Measurements from ENCODE around the gene MBNL1. TPM values are rescaled to one million over a fixed set of nuclear protein-coding genes. Genes with fewer than 3 reads are reported as not detected.

MBNL1 gene
- total RNA-seq, 1 donor from 2014 or later = 178 TPM

- intact Hi-C loops (cut with DNase I) = no loop called here
- no peak for DNase-seq (ENCODE audit: low spot score)
These were observed 22.5 kb downstream of the MBNL1 start for GRCh38 chr3:152291238-152291637.

- DNase-seq (ENCODE audit: low spot score) = no peak
- intact Hi-C loops (cut with DNase I) = no loop called here
These were observed 22.9 kb downstream of the MBNL1 start for GRCh38 chr3:152291649-152292066.

DNA sequence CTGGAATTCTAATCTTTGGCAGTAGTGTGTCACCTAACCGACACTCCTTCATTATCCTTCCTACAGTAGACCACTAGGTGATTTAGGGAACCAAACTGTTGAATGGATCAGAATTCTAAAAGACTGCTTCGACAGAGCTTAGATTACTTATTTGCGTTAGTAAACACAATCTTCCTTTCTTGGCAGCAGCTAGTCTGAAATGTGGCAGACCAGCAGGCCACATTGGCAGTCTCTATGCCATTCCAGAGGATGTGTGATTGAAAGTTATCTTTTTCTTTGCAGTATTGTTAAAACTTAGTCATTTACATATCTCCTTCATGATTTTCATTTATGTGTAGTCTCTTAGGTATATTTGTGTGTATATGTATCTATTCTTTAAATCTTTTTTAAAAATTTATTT lies 23.6 kb downstream of the MBNL1 start:
- DNase-seq (ENCODE audit: low spot score) = no peak
- intact Hi-C loops (cut with DNase I) = no loop called here

DNA sequence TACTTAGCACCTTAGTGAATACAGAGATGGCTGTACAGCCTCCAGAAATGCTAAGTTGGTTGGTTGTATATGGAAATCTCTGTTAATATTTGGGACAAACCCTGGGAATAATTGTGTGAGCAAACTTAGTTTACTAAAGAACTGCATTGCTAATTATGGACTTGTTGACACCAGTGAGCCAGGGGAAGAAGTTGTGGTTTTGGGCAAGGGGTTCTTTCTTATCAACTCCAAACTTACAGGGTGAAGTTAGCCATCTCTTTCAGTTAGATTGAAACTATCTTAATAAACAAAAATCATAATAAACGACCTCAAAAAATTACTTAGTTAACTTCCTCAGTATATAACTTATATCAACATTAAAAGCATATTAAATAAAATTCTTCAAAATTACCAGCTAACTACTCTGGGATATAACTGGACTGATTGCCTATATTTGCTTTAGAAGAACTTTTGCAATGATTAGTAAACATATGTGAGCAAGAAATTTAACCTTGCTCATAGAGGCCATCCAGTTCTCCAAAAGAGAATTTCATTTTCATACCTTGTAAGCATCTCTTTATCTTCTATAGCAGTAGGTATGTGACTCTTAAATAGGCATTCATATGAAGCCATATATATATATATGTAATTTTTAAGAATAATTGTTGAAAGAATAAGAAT lies 24.7 kb downstream of the MBNL1 start:
- DNase-seq (ENCODE audit: low spot score) = no peak
- intact Hi-C loops (cut with DNase I) = no loop called here

- no peak for DNase-seq (ENCODE audit: low spot score)
- intact Hi-C loops (cut with DNase I) = no loop called here
These were observed 26.6 kb downstream of the MBNL1 start for GRCh38 chr3:152295344-152295743.

GRCh38 chr3:152295806-152296205 lies 27.1 kb downstream of the MBNL1 start:
- intact Hi-C loops (cut with DNase I) = no loop called here
- no peak for DNase-seq (ENCODE audit: low spot score)

- intact Hi-C loops (cut with DNase I) = no loop called here
- no peak for DNase-seq (ENCODE audit: low spot score)
These were observed 27.7 kb downstream of the MBNL1 start for GRCh38 chr3:152296382-152296781.

DNA sequence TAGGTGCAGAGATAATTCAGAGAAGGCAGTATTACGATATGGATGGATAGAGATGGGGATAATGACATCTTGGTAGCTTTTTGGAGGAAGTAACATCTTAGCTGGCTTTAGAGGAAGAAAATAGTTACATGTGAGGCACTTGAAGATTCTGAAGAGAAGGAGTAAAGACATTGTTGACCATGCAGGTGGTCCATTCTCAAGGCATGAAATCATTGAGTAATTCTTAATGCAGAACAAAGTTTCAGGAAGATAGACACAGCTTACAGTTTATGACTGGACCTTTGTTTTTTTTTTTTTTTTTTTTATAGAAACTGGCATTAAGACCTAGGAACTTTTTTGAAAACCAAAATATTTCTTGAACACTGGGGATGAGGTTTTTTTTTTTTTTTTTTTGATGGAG lies 28.2 kb downstream of the MBNL1 start:
- intact Hi-C loops (cut with DNase I) = no loop called here
- no peak for DNase-seq (ENCODE audit: low spot score)

DNA sequence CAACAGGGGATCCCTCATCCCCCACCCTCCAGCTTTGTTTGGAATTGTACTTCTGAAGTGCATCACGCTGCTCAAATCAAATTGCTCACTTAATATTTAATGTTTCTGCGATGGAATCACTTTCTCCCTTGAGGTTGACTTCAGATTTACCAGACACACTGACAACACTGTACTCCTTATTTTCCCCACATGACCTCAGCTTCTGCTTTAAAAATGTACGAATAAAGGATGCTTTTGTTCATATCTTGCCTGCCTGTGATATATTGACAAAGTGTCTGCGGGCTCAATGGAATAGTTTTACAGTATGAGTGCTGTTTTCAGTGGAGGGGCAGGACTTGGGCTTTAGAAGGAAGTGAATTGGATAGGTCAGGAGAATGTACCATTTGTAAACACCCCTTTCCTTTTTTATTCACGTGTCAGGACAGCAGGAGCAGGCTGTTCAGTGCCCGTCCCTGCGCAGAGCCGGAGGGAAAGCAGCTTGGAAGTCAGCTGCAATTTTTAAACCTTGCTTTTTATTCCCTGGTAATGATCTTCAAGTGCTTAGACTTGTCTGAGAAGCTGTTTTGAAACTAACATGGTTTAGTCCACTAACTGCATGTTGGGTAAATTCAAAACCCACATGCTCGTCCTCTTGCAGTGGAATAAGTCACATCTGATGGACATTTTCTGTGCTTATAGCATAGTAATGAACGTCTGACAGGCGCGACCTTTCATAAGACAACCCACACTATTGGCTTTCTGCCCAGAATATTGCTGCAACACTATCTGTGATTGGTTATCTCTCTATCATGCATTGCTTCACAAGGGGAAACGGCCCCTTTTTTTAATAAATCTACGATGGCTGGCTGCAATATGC lies 29.9 kb downstream of the MBNL1 start:
- no peak for DNase-seq (ENCODE audit: low spot score)
- intact Hi-C loops (cut with DNase I) = loop anchor here (2.0 kb wide), 1 partner anchor 28 kb away; no protein-coding TSS in a partner anchor

GRCh38 chr3:152299249-152299976 lies 30.7 kb downstream of the MBNL1 start:
- no peak for DNase-seq (ENCODE audit: low spot score)
- intact Hi-C loops (cut with DNase I) = loop anchor here (2.0 kb wide), 1 partner anchor 29 kb away; no protein-coding TSS in a partner anchor

GRCh38 chr3:152300029-152300731 lies 31.5 kb downstream of the MBNL1 start:
- no peak for DNase-seq (ENCODE audit: low spot score)
- intact Hi-C loops (cut with DNase I) = loop anchor here (10.0 kb wide), 1 partner anchor 145 kb away; no protein-coding TSS in a partner anchor

DNA sequence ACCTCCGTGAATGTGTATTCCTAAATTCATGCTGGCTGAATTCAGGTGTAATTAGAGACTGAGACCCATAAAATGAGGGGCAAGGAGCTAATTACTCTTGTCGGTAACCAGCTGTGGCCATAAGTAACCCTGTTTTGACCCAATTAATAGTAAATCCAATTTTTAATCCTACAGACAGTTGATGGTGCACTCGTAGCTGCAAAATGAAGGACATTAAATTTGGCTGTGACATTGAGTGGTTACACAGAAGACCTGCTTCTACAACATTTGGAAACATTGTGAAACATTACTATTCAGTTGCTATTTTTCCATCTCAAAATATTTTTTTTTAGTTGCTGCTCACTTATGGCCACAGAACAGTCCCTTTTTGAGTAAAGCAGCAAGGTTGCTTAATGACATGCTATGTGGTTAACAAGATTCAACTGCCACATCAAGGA lies 33.0 kb downstream of the MBNL1 start:
- no peak for DNase-seq (ENCODE audit: low spot score)
- intact Hi-C loops (cut with DNase I) = loop anchor here (10.0 kb wide), 1 partner anchor 143 kb away; no protein-coding TSS in a partner anchor

DNA sequence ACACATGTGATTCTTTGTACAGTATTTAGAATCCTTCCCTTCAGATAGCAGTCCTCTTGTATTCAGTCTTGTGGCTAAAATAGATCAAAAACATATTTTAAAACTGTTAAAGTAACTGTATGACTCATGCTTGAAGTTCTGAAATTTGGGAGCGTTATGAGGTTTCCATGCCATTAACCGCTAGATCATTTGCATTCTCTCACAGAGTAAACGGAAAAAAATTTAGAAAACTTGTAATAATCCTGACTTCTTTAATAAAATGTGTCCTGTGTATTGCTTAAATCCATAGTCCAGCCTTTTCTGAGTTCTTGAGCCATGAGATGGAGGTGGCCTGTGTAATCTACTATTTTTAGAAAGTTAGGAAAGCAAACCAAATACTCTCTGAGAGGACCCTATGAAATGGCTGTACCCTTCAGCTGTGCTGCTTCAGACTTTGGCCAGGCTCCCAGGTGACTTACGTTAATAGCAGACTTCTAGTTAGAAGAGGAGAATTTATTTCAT lies 33.8 kb downstream of the MBNL1 start:
- intact Hi-C loops (cut with DNase I) = loop anchor here (10.0 kb wide), 1 partner anchor 142 kb away; no protein-coding TSS in a partner anchor
- no peak for DNase-seq (ENCODE audit: low spot score)

- intact Hi-C loops (cut with DNase I) = loop anchor here (10.0 kb wide), 1 partner anchor 141 kb away; no protein-coding TSS in a partner anchor
- no peak for DNase-seq (ENCODE audit: low spot score)
These were observed 35.4 kb downstream of the MBNL1 start for GRCh38 chr3:152304160-152304559.

GRCh38 chr3:152305075-152305474 lies 36.3 kb downstream of the MBNL1 start:
- no peak for DNase-seq (ENCODE audit: low spot score)
- intact Hi-C loops (cut with DNase I) = loop anchor here (10.0 kb wide), 1 partner anchor 140 kb away; no protein-coding TSS in a partner anchor

DNA sequence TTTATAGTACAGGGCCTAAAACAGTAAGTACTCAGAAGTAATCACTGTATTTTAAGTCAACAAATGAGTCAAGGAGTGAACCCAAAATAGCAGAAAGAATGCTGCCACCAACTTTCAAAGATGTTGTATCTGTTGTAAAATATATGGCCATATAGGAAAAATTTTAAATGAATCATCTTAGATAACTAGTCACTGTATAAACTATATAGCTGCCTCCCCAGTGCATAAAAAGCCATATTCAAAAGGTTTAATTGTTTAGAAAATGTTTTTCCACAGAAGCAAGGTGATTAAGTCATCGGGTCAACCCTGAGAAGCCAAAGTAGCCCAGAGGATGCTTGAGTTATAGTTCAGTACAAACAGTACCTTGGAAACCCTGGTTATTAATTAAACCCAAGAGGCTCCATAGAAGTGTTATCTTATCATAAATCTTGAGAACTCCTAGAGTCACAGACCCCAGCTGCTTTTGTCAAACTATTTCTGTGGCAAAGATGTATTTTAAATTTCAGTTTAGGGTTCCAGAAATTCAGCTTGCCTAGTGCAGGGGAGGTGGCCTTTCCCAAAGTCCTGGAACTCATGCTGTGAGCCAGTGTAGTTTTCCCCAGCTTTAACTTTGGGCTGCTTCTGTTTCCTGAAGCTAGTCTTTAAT lies 39.2 kb downstream of the MBNL1 start:
- DNase-seq (ENCODE audit: low spot score) = no peak
- intact Hi-C loops (cut with DNase I) = loop anchor here (10.0 kb wide), 1 partner anchor 137 kb away; no protein-coding TSS in a partner anchor

DNA sequence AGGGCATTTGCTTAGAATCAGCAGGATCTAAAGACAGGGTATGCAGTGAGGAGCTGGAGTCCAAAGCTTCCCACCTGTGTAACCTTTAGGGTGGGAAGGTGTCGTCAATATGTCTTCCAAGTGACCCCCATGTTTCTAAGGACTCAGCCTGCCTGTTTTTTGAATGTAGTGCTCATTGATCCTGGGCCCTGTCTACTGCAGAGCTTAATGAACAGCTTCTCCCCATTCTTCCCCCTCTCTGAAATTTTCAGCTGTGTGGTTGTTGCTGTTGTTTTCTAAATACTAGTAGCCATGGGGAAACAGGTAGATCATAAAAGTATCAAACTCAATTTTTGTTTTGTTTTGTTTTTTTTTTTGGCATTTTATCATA lies 39.7 kb downstream of the MBNL1 start:
- intact Hi-C loops (cut with DNase I) = loop anchor here (10.0 kb wide), 1 partner anchor 136 kb away; no protein-coding TSS in a partner anchor
- no peak for DNase-seq (ENCODE audit: low spot score)

DNA sequence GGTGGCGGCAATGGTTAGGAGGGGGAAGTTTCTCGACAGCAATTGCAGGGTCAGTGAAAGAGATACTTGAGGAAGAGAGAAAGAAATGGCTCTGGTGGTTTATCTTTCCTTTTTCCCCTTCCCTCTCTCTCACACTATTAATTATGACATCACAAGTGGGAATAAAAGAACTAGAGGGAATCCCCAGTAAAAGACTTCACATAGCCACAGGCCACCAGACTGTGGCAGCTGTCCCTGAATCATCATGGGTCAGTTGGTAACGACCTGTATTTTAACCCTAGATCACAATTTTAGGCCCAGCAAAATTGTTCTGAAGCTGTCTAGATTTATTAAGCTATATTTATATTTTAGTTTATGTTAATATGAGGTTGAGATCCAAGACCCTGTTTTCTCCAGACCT lies 40.3 kb downstream of the MBNL1 start:
- DNase-seq (ENCODE audit: low spot score) = no peak
- intact Hi-C loops (cut with DNase I) = loop anchor here (10.0 kb wide), 1 partner anchor 136 kb away; no protein-coding TSS in a partner anchor

All from cardiac septum (tissue), 1 donor.